NT2/D1 (cell line): ENCODE data around the gene CELSR1.

Source experiments
- DNase-seq: peaks from one replicate; pipeline ENCODE4 v3.0.0-alpha.2; 2011; ENCODE audit warnings: low read depth, low spot score
- H3K27me3 ChIP-seq: 2 replicates; pipeline ENCODE4 v1.6.0; 2011; ENCODE audit warnings: mild to moderate bottlenecking; ENCODE audit not compliant: insufficient read length, insufficient read depth
- H3K36me3 ChIP-seq: 2 replicates; pipeline ENCODE4 v1.6.1; 2011; ENCODE audit warnings: mild to moderate bottlenecking, low read length, mixed read lengths; ENCODE audit not compliant: insufficient read depth, insufficient read length
- H3K4me1 ChIP-seq: 2 replicates; pipeline ENCODE4 v1.5.1; 2011; ENCODE audit not compliant: insufficient read depth, insufficient read length
- H3K4me3 ChIP-seq: 2 replicates; pipeline ENCODE4 v1.5.1; 2011; ENCODE audit warnings: low read depth; ENCODE audit not compliant: insufficient read length
- H3K9ac ChIP-seq: 2 replicates; pipeline ENCODE4 v1.6.0; 2011; ENCODE audit warnings: low read depth; ENCODE audit not compliant: insufficient read length
- H3K9me3 ChIP-seq: 2 replicates; pipeline ENCODE4 v1.5.1; 2011; ENCODE audit warnings: mild to moderate bottlenecking, low read length; ENCODE audit not compliant: insufficient read depth
- SUZ12 ChIP-seq: IDR thresholded peaks from 2 replicates; pipeline ENCODE4 v1.6.1; 2011; ENCODE audit not compliant: insufficient read length, insufficient read depth; ENCODE audit errors: extremely low read depth
- YY1 ChIP-seq: IDR thresholded peaks from 2 replicates; pipeline ENCODE4 v1.6.1; 2011; ENCODE audit not compliant: insufficient read length, insufficient read depth
- ZNF274 ChIP-seq: IDR thresholded peaks from 2 replicates; pipeline ENCODE4 v1.6.1; 2011; ENCODE audit warnings: mild to moderate bottlenecking, low read depth, low read length

The CELSR1 gene

GRCh38 chr22:46482056-46482675 lies 55.3 kb downstream of the CELSR1 start:
- no peak for TF ChIP-seq YY1
- Histone ChIP-seq H3K27me3 (no peaks in the 10 kb centered on the region), H3K4me1 (peaks cover 11% of the 10 kb centered on the region), H3K36me3 (no peaks in the 10 kb centered on the region), H3K4me3 (no peak overlapping the region), H3K9ac (no peak overlapping the region), H3K9me3 (peaks cover 13% of the 10 kb centered on the region; the same call in 1 of the 2 replicates)
- no peak for DNase-seq

- no peak overlapping the region for H3K4me3 ChIP-seq
- H3K36me3 ChIP-seq: no peaks in the 10 kb centered on the region
- H3K27me3 ChIP-seq: no peaks in the 10 kb centered on the region
- no peak overlapping the region for H3K9ac ChIP-seq
- H3K4me1 ChIP-seq: peaks cover 11% of the 10 kb centered on the region
- no peak for DNase-seq
- peaks cover 13% of the 10 kb centered on the region; the same call in 1 of the 2 replicates for H3K9me3 ChIP-seq
- no peak for TF ChIP-seq ZNF274
- no peak for TF ChIP-seq YY1
- no peak for TF ChIP-seq SUZ12
Measured at GRCh38 chr22:46481386-46481785, 56.0 kb downstream of the CELSR1 start.

- no peak overlapping the region for H3K4me3 ChIP-seq
- peaks cover 17% of the 10 kb centered on the region; the same call in 1 of the 2 replicates for H3K9me3 ChIP-seq
- H3K27me3 ChIP-seq: no peaks in the 10 kb centered on the region
- peaks cover 9% of the 10 kb centered on the region for H3K4me1 ChIP-seq
- no peak for DNase-seq
- no peaks in the 10 kb centered on the region for H3K36me3 ChIP-seq
- no peak overlapping the region for H3K9ac ChIP-seq
- TF ChIP-seq YY1 (no peak), ZNF274 (no peak), SUZ12 (no peak)
Measured at GRCh38 chr22:46480396-46480795, 57.0 kb downstream of the CELSR1 start.

GRCh38 chr22:46479046-46479445 lies 58.4 kb downstream of the CELSR1 start:
- Histone ChIP-seq H3K9ac (no peak overlapping the region), H3K9me3 (peaks cover 19% of the 10 kb centered on the region; the same call in 1 of the 2 replicates), H3K4me3 (no peak overlapping the region), H3K36me3 (no peaks in the 10 kb centered on the region), H3K27me3 (no peaks in the 10 kb centered on the region), H3K4me1 (peaks cover 8% of the 10 kb centered on the region)
- TF ChIP-seq SUZ12: no peak
- TF ChIP-seq YY1: no peak
- TF ChIP-seq ZNF274: no peak
- no peak for DNase-seq

GRCh38 chr22:46478083-46478551 lies 59.3 kb downstream of the CELSR1 start:
- Histone ChIP-seq H3K27me3 (no peaks in the 10 kb centered on the region), H3K4me3 (no peak overlapping the region), H3K9ac (no peak overlapping the region), H3K9me3 (peaks cover 17% of the 10 kb centered on the region; the same call in 1 of the 2 replicates), H3K36me3 (no peaks in the 10 kb centered on the region), H3K4me1 (peaks cover 8% of the 10 kb centered on the region)
- no peak for DNase-seq
- TF ChIP-seq SUZ12 (no peak), YY1 (no peak), ZNF274 (no peak)

- no peak overlapping the region for H3K4me3 ChIP-seq
- H3K36me3 ChIP-seq: no peaks in the 10 kb centered on the region
- DNase-seq: no peak
- H3K9ac ChIP-seq: no peak overlapping the region
- H3K27me3 ChIP-seq: no peaks in the 10 kb centered on the region
- H3K9me3 ChIP-seq: peaks cover 6% of the 10 kb centered on the region; the same call in 1 of the 2 replicates
- peaks cover 18% of the 10 kb centered on the region for H3K4me1 ChIP-seq
- no peak for TF ChIP-seq ZNF274
- no peak for TF ChIP-seq YY1
- no peak for TF ChIP-seq SUZ12
Measured at GRCh38 chr22:46476547-46476941, 60.9 kb downstream of the CELSR1 start.

- H3K9ac ChIP-seq: no peak overlapping the region
- TF ChIP-seq SUZ12 (no peak), ZNF274 (no peak), YY1 (no peak)
Measured at GRCh38 chr22:46473896-46474557, 63.4 kb downstream of the CELSR1 start.

More at GRCh38 chr22:46473896-46474557, 63.4 kb downstream of the CELSR1 start:
- Histone ChIP-seq H3K27me3 (no peaks in the 10 kb centered on the region), H3K4me3 (no peak overlapping the region), H3K4me1 (peaks cover 15% of the 10 kb centered on the region), H3K36me3 (no peaks in the 10 kb centered on the region), H3K9me3 (peaks cover 6% of the 10 kb centered on the region; the same call in 1 of the 2 replicates)
- DNase-seq: no peak
